Measurements from ENCODE around the gene PRKN. TPM values are rescaled to one million over a fixed set of nuclear protein-coding genes. Genes with fewer than 3 reads are reported as not detected.

PRKN gene
- total RNA-seq, 1 donor from 2014 or later = 25.5 TPM

DNA sequence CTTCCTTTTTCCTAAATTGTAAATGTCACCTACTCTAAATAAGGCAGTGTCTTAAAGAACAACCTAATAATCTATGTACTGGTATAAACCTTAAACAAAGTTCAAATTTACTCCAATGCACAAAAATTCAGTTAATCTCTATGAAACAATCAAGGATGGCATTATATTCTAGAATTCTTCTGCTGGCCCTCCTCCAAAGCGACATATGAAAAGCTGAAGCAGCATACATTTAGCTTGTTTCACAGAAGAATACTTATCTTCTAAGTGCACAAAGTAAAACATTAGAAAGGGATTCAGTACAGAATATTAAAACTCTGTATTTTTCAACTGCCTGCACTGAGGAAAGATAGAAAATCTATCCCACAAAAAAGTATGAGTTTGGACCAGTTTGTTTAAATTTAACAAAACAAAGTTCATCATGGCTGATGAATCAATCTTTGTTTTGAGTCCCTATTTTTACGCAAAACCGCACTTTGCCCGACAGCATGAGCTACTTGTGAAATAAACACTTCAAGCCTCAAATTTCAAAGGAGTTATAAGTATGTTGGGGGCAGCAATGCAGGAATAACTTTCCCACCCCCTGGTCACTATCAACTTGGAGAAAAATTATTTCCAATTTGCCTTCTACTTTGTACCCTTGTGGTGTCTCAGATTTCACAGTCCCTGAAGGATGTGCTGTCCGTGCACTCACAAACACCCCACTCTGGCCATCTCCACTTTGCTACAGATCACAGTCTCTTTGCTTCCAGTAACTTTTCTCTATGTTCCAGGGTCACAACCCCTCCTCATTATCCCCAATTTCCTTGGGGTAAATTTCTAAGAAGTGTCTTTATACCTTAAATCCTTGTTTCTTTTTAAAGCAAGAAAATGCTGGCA is 238.2 kb downstream of the PRKN start:
- intact Hi-C loops (cut with micrococcal nuclease) = no loop called here
- Histone ChIP-seq H3K27ac (replicated peaks) (no peak overlapping the region), H3K4me1 (peaks cover 31% of the 10 kb centered on the region)

DNA sequence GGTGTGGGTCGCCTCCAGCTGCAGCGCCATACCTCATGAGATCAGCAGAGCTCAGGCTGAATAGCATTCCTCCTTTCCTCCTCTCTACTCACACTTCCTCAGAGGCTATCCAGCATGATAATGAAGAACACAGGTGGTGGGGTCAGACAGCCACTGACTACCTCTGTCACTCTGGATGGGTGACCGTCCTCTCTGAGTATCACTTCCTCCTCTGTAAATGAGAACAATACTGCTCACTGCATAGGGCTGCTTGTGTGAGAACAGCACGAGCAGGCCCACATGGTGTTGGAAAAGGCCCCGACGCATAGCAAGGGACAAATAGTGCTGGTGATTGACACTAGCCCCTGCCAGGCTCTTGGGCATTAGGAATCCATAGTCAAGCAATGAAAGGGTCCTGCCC is 239.1 kb downstream of the PRKN start:
- TF ChIP-seq, protein P1, sequence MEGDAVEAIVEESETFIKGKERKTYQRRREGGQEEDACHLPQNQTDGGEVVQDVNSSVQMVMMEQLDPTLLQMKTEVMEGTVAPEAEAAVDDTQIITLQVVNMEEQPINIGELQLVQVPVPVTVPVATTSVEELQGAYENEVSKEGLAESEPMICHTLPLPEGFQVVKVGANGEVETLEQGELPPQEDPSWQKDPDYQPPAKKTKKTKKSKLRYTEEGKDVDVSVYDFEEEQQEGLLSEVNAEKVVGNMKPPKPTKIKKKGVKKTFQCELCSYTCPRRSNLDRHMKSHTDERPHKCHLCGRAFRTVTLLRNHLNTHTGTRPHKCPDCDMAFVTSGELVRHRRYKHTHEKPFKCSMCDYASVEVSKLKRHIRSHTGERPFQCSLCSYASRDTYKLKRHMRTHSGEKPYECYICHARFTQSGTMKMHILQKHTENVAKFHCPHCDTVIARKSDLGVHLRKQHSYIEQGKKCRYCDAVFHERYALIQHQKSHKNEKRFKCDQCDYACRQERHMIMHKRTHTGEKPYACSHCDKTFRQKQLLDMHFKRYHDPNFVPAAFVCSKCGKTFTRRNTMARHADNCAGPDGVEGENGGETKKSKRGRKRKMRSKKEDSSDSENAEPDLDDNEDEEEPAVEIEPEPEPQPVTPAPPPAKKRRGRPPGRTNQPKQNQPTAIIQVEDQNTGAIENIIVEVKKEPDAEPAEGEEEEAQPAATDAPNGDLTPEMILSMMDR (IDR thresholded peaks at IDR 0.05; ENCODE audit: borderline replicate concordance) = no peak
- intact Hi-C loops (cut with micrococcal nuclease) = no loop called here
- Histone ChIP-seq H3K9me3 (replicated peaks) (no peaks in the 10 kb centered on the region), H3K27ac (replicated peaks) (no peak overlapping the region), H3K4me1 (peaks cover 30% of the 10 kb centered on the region), H3K36me3 (no peaks in the 10 kb centered on the region), H3K27me3 (ENCODE audit: low read depth) (no peaks in the 10 kb centered on the region), H3K4me3 (no peak overlapping the region)
- DNase-seq = no peak

More for the DNA sequence above, 238.2 kb downstream of the PRKN start:
- Histone ChIP-seq H3K4me3 (no peak overlapping the region), H3K36me3 (no peaks in the 10 kb centered on the region), H3K27me3 (ENCODE audit: low read depth) (no peaks in the 10 kb centered on the region), H3K9me3 (replicated peaks) (no peaks in the 10 kb centered on the region)
- no peak for DNase-seq
- TF ChIP-seq, protein P1 (IDR thresholded peaks at IDR 0.05; ENCODE audit: borderline replicate concordance) = no peak

DNA sequence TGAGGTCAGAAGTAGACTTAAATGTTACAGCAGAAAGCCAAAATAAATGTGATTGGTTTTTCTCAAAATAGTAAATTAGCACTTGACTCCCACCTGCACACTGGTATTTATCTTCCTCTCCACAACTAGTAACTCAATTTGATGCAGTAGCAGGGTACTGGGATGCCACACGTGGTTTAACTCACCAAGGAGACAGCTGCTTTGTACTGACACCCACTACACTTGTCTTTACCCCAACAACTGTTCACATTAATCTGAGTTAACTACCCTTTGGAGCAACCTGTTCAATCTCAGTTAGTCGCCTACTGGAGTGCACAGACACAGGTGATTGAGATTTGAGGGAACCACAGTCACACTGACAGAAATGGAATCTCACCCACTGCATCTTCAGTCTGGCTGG is 242.1 kb downstream of the PRKN start:
- TF ChIP-seq, protein P1 (IDR thresholded peaks at IDR 0.05; ENCODE audit: borderline replicate concordance) = no peak
- no peaks in the 10 kb centered on the region for H3K9me3 ChIP-seq (replicated peaks)
- intact Hi-C loops (cut with micrococcal nuclease) = no loop called here

DNA sequence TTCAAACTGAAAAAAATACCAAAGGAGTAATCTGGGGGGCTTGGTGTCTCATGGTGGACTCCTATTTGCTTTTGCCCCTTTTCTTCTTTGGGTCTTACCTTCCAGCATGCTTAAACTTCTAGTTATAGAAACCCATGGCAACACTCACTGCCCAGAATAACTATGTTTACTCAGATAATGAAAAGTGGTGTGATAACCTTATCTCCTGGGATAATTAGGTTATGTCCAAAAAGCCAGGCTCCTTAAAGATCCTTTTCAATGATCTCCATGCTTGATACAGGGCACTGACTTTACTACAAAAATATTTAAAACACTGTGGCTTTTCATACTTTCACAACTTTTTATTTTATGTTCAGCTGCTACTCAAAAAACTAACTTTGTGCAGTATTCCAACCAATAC is 245.6 kb downstream of the PRKN start:
- H3K27ac ChIP-seq (replicated peaks) = no peak overlapping the region
- TF ChIP-seq, protein P1 (IDR thresholded peaks at IDR 0.05; ENCODE audit: borderline replicate concordance) = no peak
- H3K9me3 ChIP-seq (replicated peaks) = no peaks in the 10 kb centered on the region
- DNase-seq = no peak
- no peak overlapping the region for H3K4me3 ChIP-seq
- no peaks in the 10 kb centered on the region for H3K36me3 ChIP-seq
- intact Hi-C loops (cut with micrococcal nuclease) = no loop called here
- H3K4me1 ChIP-seq = peaks cover 31% of the 10 kb centered on the region
- H3K27me3 ChIP-seq (ENCODE audit: low read depth) = no peaks in the 10 kb centered on the region

More for the DNA sequence above, 242.1 kb downstream of the PRKN start:
- DNase-seq = no peak
- Histone ChIP-seq H3K4me1 (peaks cover 27% of the 10 kb centered on the region), H3K27ac (replicated peaks) (peak overlapping the region; percentile 18), H3K27me3 (ENCODE audit: low read depth) (no peaks in the 10 kb centered on the region), H3K4me3 (peak overlapping the region; percentile 54), H3K36me3 (no peaks in the 10 kb centered on the region)

DNA sequence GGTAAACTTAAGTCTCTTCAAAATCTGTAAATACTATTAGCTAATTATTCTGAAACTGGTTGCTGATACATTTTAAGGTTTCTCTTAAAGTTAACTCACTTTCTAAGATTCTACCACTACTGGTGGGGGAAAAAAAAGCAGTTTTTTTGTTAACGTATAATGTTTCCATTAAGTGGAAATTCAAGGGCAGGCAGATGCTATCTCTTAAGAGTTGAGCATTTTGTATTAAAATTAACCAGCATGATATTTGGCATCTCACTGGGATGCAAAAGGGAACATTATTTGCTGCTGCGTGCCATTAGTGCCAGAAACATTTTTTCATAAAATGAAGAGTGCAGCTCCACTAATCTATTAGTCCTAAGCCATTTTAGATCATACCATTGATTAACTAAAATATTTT is 246.2 kb downstream of the PRKN start:
- Histone ChIP-seq H3K4me3 (no peak overlapping the region), H3K27me3 (ENCODE audit: low read depth) (no peaks in the 10 kb centered on the region), H3K27ac (replicated peaks) (no peak overlapping the region), H3K9me3 (replicated peaks) (no peaks in the 10 kb centered on the region), H3K36me3 (no peaks in the 10 kb centered on the region), H3K4me1 (peaks cover 27% of the 10 kb centered on the region)
- intact Hi-C loops (cut with micrococcal nuclease) = no loop called here
- no peak for DNase-seq
- TF ChIP-seq, protein P1 (IDR thresholded peaks at IDR 0.05; ENCODE audit: borderline replicate concordance) = no peak
